Hepatocyte (in vitro differentiated cells): Measurements from ENCODE around the gene HEATR5A. TPM values are rescaled to one million over a fixed set of nuclear protein-coding genes. Genes with fewer than 3 reads are reported as not detected.

Experiments used
- DNase-seq: peaks from one replicate; pipeline ENCODE4 v3.0.0-alpha.2; 2016; ENCODE audit warnings: low spot score
- H2AFZ ChIP-seq: fragments of 200-600 bp; sonication (generic); 2 replicates; pipeline ENCODE4 v1.6.0; 2016; ENCODE audit warnings: antibody characterized with exemption, mild to moderate bottlenecking
- H3K27ac ChIP-seq: fragments of 200-600 bp; sonication (generic); 2 replicates; pipeline ENCODE4 v1.5.1; 2016; ENCODE audit warnings: mild to moderate bottlenecking
- H3K27me3 ChIP-seq: fragments of 200-600 bp; sonication (generic); 2 replicates; pipeline ENCODE4 v1.6.1; 2016
- H3K36me3 ChIP-seq: fragments of 200-600 bp; sonication (generic); replicated peaks from 2 replicates; pipeline ENCODE4 v1.5.1; 2016; ENCODE audit warnings: low read depth; ENCODE audit not compliant: insufficient read depth
- H3K4me1 ChIP-seq: fragments of 200-600 bp; sonication (generic); 2 replicates; pipeline ENCODE4 v1.5.1; 2016; ENCODE audit warnings: mild to moderate bottlenecking, moderate library complexity; ENCODE audit not compliant: insufficient read depth
- H3K4me2 ChIP-seq: fragments of 200-600 bp; sonication (generic); 2 replicates; pipeline ENCODE4 v1.6.0; 2016
- H3K4me3 ChIP-seq: fragments of 200-600 bp; sonication (generic); 2 replicates; pipeline ENCODE4 v1.5.1; 2016; ENCODE audit warnings: mild to moderate bottlenecking
- H3K79me2 ChIP-seq: fragments of 200-600 bp; sonication (generic); 2 replicates; pipeline ENCODE4 v1.6.0; 2017; ENCODE audit warnings: mild to moderate bottlenecking
- H3K9me2 ChIP-seq: fragments of 200-600 bp; sonication (generic); replicated peaks from 2 replicates; pipeline ENCODE4 v1.6.0; 2017; ENCODE audit warnings: mild to moderate bottlenecking; ENCODE audit not compliant: insufficient read depth
- H3K9me3 ChIP-seq: fragments of 200-600 bp; sonication (generic); 2 replicates; pipeline ENCODE4 v1.5.1; 2016; ENCODE audit warnings: low read depth, mild to moderate bottlenecking
- H4K20me1 ChIP-seq: fragments of 200-600 bp; sonication (generic); 2 replicates; pipeline ENCODE4 v1.6.0; 2016; ENCODE audit warnings: mild to moderate bottlenecking; ENCODE audit not compliant: insufficient read depth, poor library complexity, severe bottlenecking
- CTCF ChIP-seq: fragments of 200-600 bp; sonication (generic); IDR thresholded peaks from 2 replicates; pipeline ENCODE4 v1.5.1; 2016; ENCODE audit warnings: antibody characterized with exemption, mild to moderate bottlenecking; ENCODE audit not compliant: poor library complexity
- EZH2 ChIP-seq: fragments of 200-600 bp; sonication (generic); IDR thresholded peaks from 2 replicates; pipeline ENCODE4 v1.6.1; 2016; ENCODE audit warnings: antibody characterized with exemption, mild to moderate bottlenecking, borderline replicate concordance
- EZH2phosphoT487 ChIP-seq: fragments of 200-600 bp; sonication (generic); IDR thresholded peaks from one replicate; pipeline ENCODE4 v1.6.1; 2018; ENCODE audit warnings: antibody characterized with exemption, mild to moderate bottlenecking, low read depth, moderate library complexity; ENCODE audit not compliant: unreplicated experiment, severe bottlenecking
- WGBS: methylation state at CpG from one replicate; pipeline ENCODE4 v1.1.6; 2016; ENCODE audit warnings: low lambda C conversion rate; ENCODE audit errors: missing lambda C conversion rate; 5-methylcytosine and 5-hydroxymethylcytosine counted together
- polyA plus RNA-seq: library from polyadenylated mRNA; unstranded; fragments of >200 nt; fragmentation: Nextera tagmentation; extraction: Ambion mirVana; gene quantifications from 2 replicates; pipeline ENCODE4 v1.2.1, GENCODE V29; 2016
- total RNA-seq: library from RNA; depleted of rRNA; stranded (reverse); fragments of >200 nt; gene quantifications from 2 replicates; pipeline ENCODE4 v1.2.3, GENCODE V29; 2014

The HEATR5A gene
- total and polyA plus RNA-seq, 2 experiments from 2014 or later = 17.9 to 25.3 TPM

GRCh38 chr14:31323419-31323818 lies 96.9 kb downstream of the HEATR5A start:
- TF ChIP-seq EZH2 (no peak), CTCF (no peak), EZH2phosphoT487 (no peak)
- Histone ChIP-seq H3K79me2 (no peaks in the 10 kb centered on the region), H3K27ac (no peak overlapping the region), H3K9me2 (no peaks in the 10 kb centered on the region), H3K9me3 (no peaks in the 10 kb centered on the region), H4K20me1 (no peaks in the 10 kb centered on the region), H2AFZ (no peak overlapping the region), H3K36me3 (no peaks in the 10 kb centered on the region), H3K27me3 (no peaks in the 10 kb centered on the region), H3K4me2 (no peak overlapping the region), H3K4me1 (no peaks in the 10 kb centered on the region), H3K4me3 (no peak overlapping the region)
- WGBS = 100% methylated on average over 2 of the region's 2 CpGs
- DNase-seq = no peak

- H3K27ac ChIP-seq = no peak overlapping the region
- no peak overlapping the region for H3K4me3 ChIP-seq
- H3K9me3 ChIP-seq = no peaks in the 10 kb centered on the region
- H3K4me1 ChIP-seq = no peaks in the 10 kb centered on the region
- H2AFZ ChIP-seq = no peak overlapping the region
- H4K20me1 ChIP-seq = no peaks in the 10 kb centered on the region
- TF ChIP-seq EZH2 (no peak), CTCF (no peak), EZH2phosphoT487 (no peak)
- WGBS = 94% methylated on average over 14 of the region's 14 CpGs
- H3K36me3 ChIP-seq = no peaks in the 10 kb centered on the region
- H3K4me2 ChIP-seq = no peak overlapping the region
- no peaks in the 10 kb centered on the region for H3K79me2 ChIP-seq
- no peaks in the 10 kb centered on the region for H3K27me3 ChIP-seq
- no peak for DNase-seq
- H3K9me2 ChIP-seq = no peaks in the 10 kb centered on the region
These were observed 99.2 kb downstream of the HEATR5A start for GRCh38 chr14:31320922-31321766.

GRCh38 chr14:31320216-31320615 lies 100.1 kb downstream of the HEATR5A start:
- DNase-seq = no peak
- 96% methylated on average over 6 of the region's 6 CpGs for WGBS
- Histone ChIP-seq H2AFZ (no peak overlapping the region), H3K9me2 (no peaks in the 10 kb centered on the region), H3K9me3 (no peaks in the 10 kb centered on the region), H3K36me3 (no peaks in the 10 kb centered on the region), H3K79me2 (no peaks in the 10 kb centered on the region), H3K4me3 (no peak overlapping the region), H3K4me1 (no peaks in the 10 kb centered on the region), H4K20me1 (no peaks in the 10 kb centered on the region), H3K4me2 (no peak overlapping the region), H3K27me3 (no peaks in the 10 kb centered on the region), H3K27ac (no peak overlapping the region)
- TF ChIP-seq EZH2 = no peak
- TF ChIP-seq CTCF = no peak
- TF ChIP-seq EZH2phosphoT487 = no peak
